Stimulated activated CD8-positive, alpha-beta memory T cell treated with anti-CD3 and anti-CD28 coated beads, Interleukin-15, amount 100 ng/mL, for 1 hour (primary cell): Measurements from ENCODE around the gene AFF3.
"Not testable (repeated sequence)": the region's sequence is repeated elsewhere in the genome, so short reads cannot be mapped to it uniquely, and the experiment has no call there.

Experiments used
- DNase-seq: peaks from one replicate; pipeline ENCODE4 v3.0.0-alpha.2; 2020; ENCODE audit warnings: low read depth

Gene AFF3

GRCh38 chr2:99661761-99662160 lies 480.6 kb downstream of the AFF3 start:
- DNase-seq: not testable (repeated sequence)

- DNase-seq: no peak
Measured at GRCh38 chr2:99660616-99661406, 481.6 kb downstream of the AFF3 start.

GRCh38 chr2:99659874-99660273 lies 482.5 kb downstream of the AFF3 start:
- DNase-seq: no peak

GRCh38 chr2:99657691-99658258 lies 484.6 kb downstream of the AFF3 start:
- no peak for DNase-seq

GRCh38 chr2:99656994-99657393 lies 485.4 kb downstream of the AFF3 start:
- no peak for DNase-seq

- DNase-seq: no peak
Measured at GRCh38 chr2:99653433-99653832, 489.0 kb downstream of the AFF3 start.

GRCh38 chr2:99652862-99653261 lies 489.5 kb downstream of the AFF3 start:
- no peak for DNase-seq

GRCh38 chr2:99651930-99652670 lies 490.3 kb downstream of the AFF3 start:
- DNase-seq: no peak

- DNase-seq: no peak
Measured at GRCh38 chr2:99648906-99649789, 493.2 kb downstream of the AFF3 start.

- DNase-seq: no peak
Measured at GRCh38 chr2:99648178-99648844, 494.1 kb downstream of the AFF3 start.

GRCh38 chr2:99645960-99646359 lies 496.4 kb downstream of the AFF3 start:
- DNase-seq: no peak

- no peak for DNase-seq
Measured at GRCh38 chr2:99644419-99644787, 498.0 kb downstream of the AFF3 start.

GRCh38 chr2:99643787-99644418 lies 498.5 kb downstream of the AFF3 start:
- no peak for DNase-seq

- DNase-seq: no peak
Measured at GRCh38 chr2:99641999-99642398, 500.4 kb downstream of the AFF3 start.

- no peak for DNase-seq
Measured at GRCh38 chr2:99640635-99641151, 501.7 kb downstream of the AFF3 start.

GRCh38 chr2:99638791-99639190 lies 503.6 kb downstream of the AFF3 start:
- DNase-seq: no peak

- DNase-seq: no peak
Measured at GRCh38 chr2:99637159-99637697, 505.2 kb downstream of the AFF3 start.

GRCh38 chr2:99636144-99637034 lies 506.0 kb downstream of the AFF3 start:
- no peak for DNase-seq

- no peak for DNase-seq
Measured at GRCh38 chr2:99635710-99636109, 506.7 kb downstream of the AFF3 start.

GRCh38 chr2:99634234-99634633 lies 508.2 kb downstream of the AFF3 start:
- no peak for DNase-seq
